OCI-LY7 (cell line): ENCODE data around the gene CELF3. TPM values are rescaled to one million over a fixed set of nuclear protein-coding genes. Genes with fewer than 3 reads are reported as not detected.
"Not testable (repeated sequence)": the region's sequence is repeated elsewhere in the genome, so short reads cannot be mapped to it uniquely, and the experiment has no call there.

ENCODE experiments used
- BruUV-seq: library from RNA; stranded (reverse); fragments of 400-500 nt; replicated peaks from 2 replicates; lab custom pipeline; 2021; lab: Mats Ljungman, UMichigan
- CTCF ChIA-PET: fragments of 300-600 bp; sonication (Branson Sonifier 250); formaldehyde crosslinking; loops from one replicate; lab custom pipeline; 2022; ENCODE audit warnings: antibody characterized with exemption; ENCODE audit not compliant: unreplicated experiment; lab: Charles Lee
- POLR2A ChIA-PET: fragments of 300-600 bp; sonication (Branson Sonifier 250); formaldehyde crosslinking; loops from one replicate; lab custom pipeline; 2022; ENCODE audit warnings: antibody characterized with exemption; lab: Charles Lee
- DNase-seq: peaks from one replicate; pipeline ENCODE4 v3.0.0-alpha.2; 2015; ENCODE audit warnings: low spot score
- H2AFZ ChIP-seq: fragments of 200-600 bp; sonication (generic), shearing (Covaris generic); 2 replicates; pipeline ENCODE4 v1.6.1; 2014; ENCODE audit warnings: mild to moderate bottlenecking, antibody characterized with exemption, low read length, moderate library complexity
- H3K27ac ChIP-seq: fragments of 200-600 bp; sonication (generic); 2 replicates; pipeline ENCODE4 v1.5.1; 2014; ENCODE audit warnings: mixed run types, low read depth, mild to moderate bottlenecking, moderate library complexity, low read length, inconsistent platforms; ENCODE audit not compliant: poor library complexity, severe bottlenecking
- H3K36me3 ChIP-seq: fragments of 200-600 bp; sonication (generic); 2 replicates; pipeline ENCODE4 v1.6.1; 2014; ENCODE audit warnings: mild to moderate bottlenecking, antibody characterized with exemption, low read length, moderate library complexity, mixed read lengths; ENCODE audit not compliant: insufficient read depth
- H3K4me1 ChIP-seq: fragments of 200-600 bp; sonication (generic); 2 replicates; pipeline ENCODE4 v1.5.1; 2014; ENCODE audit warnings: mild to moderate bottlenecking, low read length; ENCODE audit not compliant: insufficient read depth, poor library complexity, severe bottlenecking
- H3K4me2 ChIP-seq: fragments of 200-600 bp; sonication (generic); 2 replicates; pipeline ENCODE4 v1.6.1; 2014; ENCODE audit warnings: mild to moderate bottlenecking, low read length
- H3K4me3 ChIP-seq: fragments of 200-600 bp; sonication (generic); 2 replicates; pipeline ENCODE4 v1.5.1; 2014; ENCODE audit warnings: mild to moderate bottlenecking, low read depth, low read length; ENCODE audit not compliant: poor library complexity, severe bottlenecking
- H3K79me2 ChIP-seq: fragments of 200-600 bp; sonication (generic); 2 replicates; pipeline ENCODE4 v1.6.1; 2016; ENCODE audit warnings: low read depth, mild to moderate bottlenecking, low read length, moderate library complexity, mixed read lengths; ENCODE audit not compliant: insufficient read depth
- H3K9me2 ChIP-seq: fragments of 200-600 bp; sonication (generic); 2 replicates; pipeline ENCODE4 v1.6.1; 2016; ENCODE audit warnings: mild to moderate bottlenecking, low read length, mixed read lengths; ENCODE audit not compliant: insufficient read depth
- H3K9me3 ChIP-seq: fragments of 200-600 bp; sonication (generic); 2 replicates; pipeline ENCODE4 v1.6.1; 2014; ENCODE audit warnings: mild to moderate bottlenecking, mixed run types, low read length, mixed read lengths
- H4K20me1 ChIP-seq: fragments of 200-600 bp; sonication (generic); 2 replicates; pipeline ENCODE4 v1.6.1; 2014; ENCODE audit warnings: mild to moderate bottlenecking, antibody characterized with exemption, low read length, moderate library complexity, mixed read lengths; ENCODE audit not compliant: insufficient read depth
- CTCF ChIP-seq: fragments of 200-600 bp; sonication (generic); conservative IDR thresholded peaks from 2 replicates; pipeline ENCODE4 v1.5.1; 2014; ENCODE audit warnings: mild to moderate bottlenecking, antibody characterized with exemption, low read length, moderate library complexity, mixed read lengths
- EZH2phosphoT487 ChIP-seq: fragments of 200-600 bp; sonication (generic); IDR thresholded peaks from 2 replicates; pipeline ENCODE4 v1.6.1; 2018; ENCODE audit warnings: low read depth, borderline replicate concordance, mild to moderate bottlenecking, mixed run types, antibody characterized with exemption, low read length, moderate library complexity, mixed read lengths
- intact Hi-C: fragments of 100-400 bp; cut with micrococcal nuclease; formaldehyde crosslinking; loops from one replicate; pipeline ENCODE4 v1.10.0; 2022; ENCODE audit not compliant: unreplicated experiment
- total RNA-seq, 2 experiments: library from RNA; depleted of rRNA in 1 of 2; stranded (reverse); fragments of >200 nt in 1 of 2; shearing (Covaris generic) in 1 of 2; gene quantifications; 2 replicates each; pipeline ENCODE4 v1.2.3, GENCODE V29; 2014 to 2022

CELF3 gene
- total RNA-seq, 2 experiments from 2014 or later: not detected

GRCh38 chr1:151739590-151740355 is 23.2 kb upstream of the CELF3 start:
- DNase-seq: no peak
- H2AFZ ChIP-seq: no peak overlapping the region
- no peaks in the 10 kb centered on the region for H3K79me2 ChIP-seq
- H3K4me3 ChIP-seq: no peak overlapping the region
- no peak for TF ChIP-seq EZH2phosphoT487
- TF ChIP-seq CTCF: no peak
- CTCF ChIA-PET: no interaction called here
- no peaks in the 10 kb centered on the region for H4K20me1 ChIP-seq
- no peak overlapping the region for H3K4me2 ChIP-seq
- no peaks in the 10 kb centered on the region for H3K9me2 ChIP-seq
- POLR2A ChIA-PET: no interaction called here
- no peak overlapping the region for H3K27ac ChIP-seq
- H3K36me3 ChIP-seq: no peaks in the 10 kb centered on the region
- intact Hi-C loops: loop anchor here (10.0 kb wide), 2 partner anchors 295 to 435 kb away; no protein-coding TSS in a partner anchor
- BruUV-seq: no TSS peak
- peaks cover 18% of the 10 kb centered on the region; the same call in 1 of the 2 replicates for H3K9me3 ChIP-seq
- no peaks in the 10 kb centered on the region for H3K4me1 ChIP-seq

GRCh38 chr1:151737479-151737878 is 20.9 kb upstream of the CELF3 start:
- Histone ChIP-seq H3K4me3 (no peak overlapping the region), H3K79me2 (no peaks in the 10 kb centered on the region), H3K36me3 (no peaks in the 10 kb centered on the region), H4K20me1 (no peaks in the 10 kb centered on the region), H3K4me1 (no peaks in the 10 kb centered on the region), H3K9me2 (no peaks in the 10 kb centered on the region), H3K9me3 (peaks cover 18% of the 10 kb centered on the region; the same call in 1 of the 2 replicates), H3K4me2 (no peak overlapping the region), H3K27ac (no peak overlapping the region), H2AFZ (no peak overlapping the region)
- TF ChIP-seq CTCF (no peak), EZH2phosphoT487 (no peak)
- CTCF ChIA-PET: no interaction called here
- POLR2A ChIA-PET: interaction anchor here (0.6 kb wide), 1 partner anchor 1398 kb away, joined by 5 read pairs; no protein-coding TSS in a partner anchor
- BruUV-seq: no TSS peak
- peak; percentile 8 for DNase-seq
- intact Hi-C loops: loop anchor here (10.0 kb wide), 2 partner anchors 293 to 433 kb away; no protein-coding TSS in a partner anchor

- CTCF ChIA-PET: no interaction called here
- Histone ChIP-seq H3K9me3 (peaks cover 18% of the 10 kb centered on the region; the same call in 1 of the 2 replicates), H3K79me2 (no peaks in the 10 kb centered on the region), H3K36me3 (no peaks in the 10 kb centered on the region), H3K27ac (no peak overlapping the region), H3K9me2 (no peaks in the 10 kb centered on the region), H3K4me1 (no peaks in the 10 kb centered on the region), H4K20me1 (no peaks in the 10 kb centered on the region), H3K4me2 (no peak overlapping the region), H2AFZ (no peak overlapping the region), H3K4me3 (no peak overlapping the region)
- TF ChIP-seq EZH2phosphoT487 (no peak), CTCF (no peak)
- BruUV-seq: no TSS peak
- DNase-seq: no peak
- POLR2A ChIA-PET: no interaction called here
- intact Hi-C loops: loop anchor here (10.0 kb wide), 2 partner anchors 292 to 432 kb away; no protein-coding TSS in a partner anchor
Measured at GRCh38 chr1:151737026-151737425, 20.4 kb upstream of the CELF3 start.

- not testable (repeated sequence) for BruUV-seq
Measured at GRCh38 chr1:151733995-151734394, 17.4 kb upstream of the CELF3 start.

More at GRCh38 chr1:151733995-151734394, 17.4 kb upstream of the CELF3 start:
- intact Hi-C loops: loop anchor here (2.0 to 10.0 kb wide), 3 partner anchors 103 to 429 kb away; no protein-coding TSS in a partner anchor
- CTCF ChIA-PET, H3K27ac ChIP-seq, H3K4me1 ChIP-seq, H3K36me3 ChIP-seq, H3K4me3 ChIP-seq, H3K79me2 ChIP-seq, H4K20me1 ChIP-seq, H3K9me2 ChIP-seq, H3K4me2 ChIP-seq, H2AFZ ChIP-seq, DNase-seq: not testable (repeated sequence)
- peaks cover 18% of the 10 kb centered on the region; the same call in 1 of the 2 replicates for H3K9me3 ChIP-seq
- POLR2A ChIA-PET: interaction anchor here (0.7 kb wide), 1 partner anchor 110 kb away, joined by 4 read pairs; no protein-coding TSS in a partner anchor
